Activated gamma-delta T cell (primary cell): ENCODE results near the gene RAD51C.
"Not testable (repeated sequence)": the region's sequence is repeated elsewhere in the genome, so short reads cannot be mapped to it uniquely, and the experiment has no call there.

Experiments used
- DNase-seq: peaks from one replicate; lab custom pipeline; 2025; lab: John Stamatoyannopoulos, UW
- total RNA-seq, 2 donors: gene quantifications; one replicate each; lab custom pipeline; 2026; lab: John Stamatoyannopoulos, UW

The RAD51C gene
- total RNA-seq, result 25.1 to 26.5 reads per million in 2 donors

- peak; percentile 72 for DNase-seq
These were observed at the start of gene RAD51C for GRCh38 chr17:58692239-58693055. Gene RAD51C, plus strand, starts transcription at chr17:58692602. Its CDS starts 42 bp downstream, at chr17:58692644.

GRCh38 chr17:58643147-58643546, 49.3 kb upstream of the RAD51C start:
- no peak for DNase-seq

- DNase-seq, result no peak
These were observed 44.2 kb upstream of the RAD51C start for GRCh38 chr17:58648236-58648635.

GRCh38 chr17:58657962-58658803, 34.2 kb upstream of the RAD51C start:
- DNase-seq, result not testable (repeated sequence)

- no peak for DNase-seq
These were observed 33.3 kb upstream of the RAD51C start for GRCh38 chr17:58658804-58659713.

GRCh38 chr17:58659714-58660084, 32.7 kb upstream of the RAD51C start:
- not testable (repeated sequence) for DNase-seq

- DNase-seq, result no peak
These were observed 31.8 kb upstream of the RAD51C start for GRCh38 chr17:58660621-58661020.

- no peak for DNase-seq
These were observed 30.9 kb upstream of the RAD51C start for GRCh38 chr17:58661499-58661898.

- no peak for DNase-seq
These were observed 28.1 kb upstream of the RAD51C start for GRCh38 chr17:58664302-58664701.

- DNase-seq, result no peak
These were observed 26.2 kb upstream of the RAD51C start for GRCh38 chr17:58665946-58666857.

- no peak for DNase-seq
These were observed 25.5 kb upstream of the RAD51C start for GRCh38 chr17:58666858-58667267.

- DNase-seq, result no peak
These were observed 24.3 kb upstream of the RAD51C start for GRCh38 chr17:58667934-58668597.

- DNase-seq, result no peak
These were observed 23.8 kb upstream of the RAD51C start for GRCh38 chr17:58668598-58668935.

- no peak for DNase-seq
These were observed 22.5 kb upstream of the RAD51C start for GRCh38 chr17:58669853-58670252.

GRCh38 chr17:58671969-58672368, 20.4 kb upstream of the RAD51C start:
- no peak for DNase-seq

- DNase-seq, result no peak
These were observed 15.1 kb upstream of the RAD51C start for GRCh38 chr17:58677194-58677880.

GRCh38 chr17:58678287-58678686, 14.1 kb upstream of the RAD51C start:
- not testable (repeated sequence) for DNase-seq

- DNase-seq, result no peak
These were observed 13.0 kb upstream of the RAD51C start for GRCh38 chr17:58679263-58680037.

GRCh38 chr17:58680038-58680369, 12.4 kb upstream of the RAD51C start:
- DNase-seq, result no peak
